ENCODE results near the gene ZP3. TPM values are rescaled to one million over a fixed set of nuclear protein-coding genes. Genes with fewer than 3 reads are reported as not detected.
A peak's percentile ranks its signal among the peaks of the same experiment; 100 is the strongest.
"Not testable (repeated sequence)": the region's sequence is repeated elsewhere in the genome, so short reads cannot be mapped to it uniquely, and the experiment has no call there.

Gene ZP3
- total and polyA plus RNA-seq, 4 experiments from 2014 or later = 1.9 to 6.1 (median 3.5) TPM

- intact Hi-C loops (cut with micrococcal nuclease) = no loop called here
- POLR2A ChIA-PET (ENCODE audit: partially characterized antibody) = interaction anchor here (0.7 kb wide), 1 partner anchor 8 kb away, joined by 3 read pairs; no protein-coding TSS in a partner anchor
- DNase-seq = no peak
- no peaks in the 10 kb centered on the region for H3K27me3 ChIP-seq (ENCODE audit: insufficient read depth, low read length)
- no peaks in the 10 kb centered on the region for H3K4me1 ChIP-seq (ENCODE audit: insufficient read depth, low read length)
- H3K36me3 ChIP-seq (ENCODE audit: insufficient read depth, low read length) = no peaks in the 10 kb centered on the region
- Mint-ChIP-seq H3K36me3 (no peaks in the 10 kb centered on the region), H3K4me1 (peaks cover 0 to under 1% (median 0%) of the 10 kb centered on the region in 4 donors), H3K27me3 (no peaks in the 10 kb centered on the region), H3K27ac (no peak overlapping the region), H3K9me3 (no peaks in the 10 kb centered on the region), H3K4me3 (no peak overlapping the region)
- no peak overlapping the region for H3K27ac ChIP-seq (ENCODE audit: low read depth, low read length)
- H3K4me3 ChIP-seq (ENCODE audit: low read length in 2 of 2) = no peak overlapping the region
- CTCF ChIA-PET (ENCODE audit: partially characterized antibody) = no interaction called here
- H3K9me3 ChIP-seq (ENCODE audit: control insufficient read depth in 1 of 2, low read length in 2 of 2) = no peaks in the 10 kb centered on the region
Measured at GRCh38 chr7:76386691-76387260, 38.0 kb upstream of the ZP3 start.

GRCh38 chr7:76387789-76388188, 37.0 kb upstream of the ZP3 start:
- H3K4me3 ChIP-seq (ENCODE audit: low read length in 2 of 2); H3K4me1 ChIP-seq (ENCODE audit: insufficient read depth, low read length); H3K36me3 ChIP-seq (ENCODE audit: insufficient read depth, low read length); intact Hi-C loops (cut with micrococcal nuclease); H3K27ac ChIP-seq (ENCODE audit: low read depth, low read length); H3K4me3 Mint-ChIP-seq; H3K27me3 ChIP-seq (ENCODE audit: insufficient read depth, low read length); DNase-seq; H3K36me3 Mint-ChIP-seq; H3K9me3 ChIP-seq (ENCODE audit: control insufficient read depth in 1 of 2, low read length in 2 of 2); H3K9me3 Mint-ChIP-seq; H3K27ac Mint-ChIP-seq; H3K27me3 Mint-ChIP-seq: not testable (repeated sequence)
- H3K4me1 Mint-ChIP-seq = peaks cover 2 to 10% (median 4%) of the 10 kb centered on the region in 4 donors
- CTCF ChIA-PET (ENCODE audit: partially characterized antibody) = interaction anchor here (0.9 kb wide), 1 partner anchor 29 kb away, joined by 3 read pairs; the partner anchor contains the start of gene YWHAG
- POLR2A ChIA-PET (ENCODE audit: partially characterized antibody) = interaction anchor here (0.6 kb wide), 1 partner anchor 389 kb away, joined by 3 read pairs; no protein-coding TSS in a partner anchor

- Mint-ChIP-seq H3K4me3 (peak overlapping the region in 2 of 8 donors; percentile 25 to 30), H3K4me1 (peaks cover 6 to 19% (median 7%) of the 10 kb centered on the region in 4 donors), H3K36me3 (no peaks in the 10 kb centered on the region), H3K27ac (peak overlapping the region in 1 of 7 donors; percentile 58), H3K9me3 (no peaks in the 10 kb centered on the region), H3K27me3 (no peaks in the 10 kb centered on the region)
- Histone ChIP-seq H3K4me3 (ENCODE audit: low read length in 2 of 2) (no peak overlapping the region), H3K4me1 (ENCODE audit: insufficient read depth, low read length) (peaks cover 10% of the 10 kb centered on the region), H3K9me3 (ENCODE audit: control insufficient read depth in 1 of 2, low read length in 2 of 2) (no peaks in the 10 kb centered on the region), H3K27ac (ENCODE audit: low read depth, low read length) (no peak overlapping the region), H3K27me3 (ENCODE audit: insufficient read depth, low read length) (no peaks in the 10 kb centered on the region), H3K36me3 (ENCODE audit: insufficient read depth, low read length) (no peaks in the 10 kb centered on the region)
- intact Hi-C loops (cut with micrococcal nuclease) = no loop called here
- ChIA-PET CTCF (ENCODE audit: partially characterized antibody) (no interaction called here), POLR2A (ENCODE audit: partially characterized antibody) (no interaction called here)
- DNase-seq = no peak
Measured at GRCh38 chr7:76390092-76390491, 34.7 kb upstream of the ZP3 start.

GRCh38 chr7:76392531-76393115, 32.1 kb upstream of the ZP3 start:
- Histone ChIP-seq H3K4me3 (ENCODE audit: low read length in 2 of 2) (peak overlapping the region in 1 of 2 donors; percentile 89), H3K4me1 (ENCODE audit: insufficient read depth, low read length) (peaks cover 23% of the 10 kb centered on the region), H3K9me3 (ENCODE audit: control insufficient read depth in 1 of 2, low read length in 2 of 2) (no peaks in the 10 kb centered on the region), H3K27me3 (ENCODE audit: insufficient read depth, low read length) (no peaks in the 10 kb centered on the region), H3K36me3 (ENCODE audit: insufficient read depth, low read length) (no peaks in the 10 kb centered on the region), H3K27ac (ENCODE audit: low read depth, low read length) (peak overlapping the region; percentile 69)
- peak overlapping the region; percentile 78 to 96 (median 93) for H3K27ac Mint-ChIP-seq
- no peaks in the 10 kb centered on the region for H3K36me3 Mint-ChIP-seq
- no peaks in the 10 kb centered on the region for H3K9me3 Mint-ChIP-seq
- peaks cover 6 to 24% (median 14%) of the 10 kb centered on the region in 4 donors for H3K4me1 Mint-ChIP-seq
- H3K27me3 Mint-ChIP-seq = no peaks in the 10 kb centered on the region
- DNase-seq = no peak
- intact Hi-C loops (cut with micrococcal nuclease) = loop anchor here (1.0 to 2.0 kb wide), 2 partner anchors 33 to 74 kb away; no protein-coding TSS in a partner anchor
- ChIA-PET POLR2A (ENCODE audit: partially characterized antibody) (interaction anchor here (0.6 to 2.8 kb wide), 6 partner anchors 11 to 75 kb away, joined by 3 to 26 read pairs (median 3); partner anchors contain the start of gene YWHAG), CTCF (ENCODE audit: partially characterized antibody) (no interaction called here)
- peak overlapping the region; percentile 85 to 93 (median 89) for H3K4me3 Mint-ChIP-seq

- H3K27me3 ChIP-seq (ENCODE audit: insufficient read depth, low read length) = no peaks in the 10 kb centered on the region
- Mint-ChIP-seq H3K4me3 (peak overlapping the region; percentile 85 to 93 (median 89)), H3K27ac (peak overlapping the region; percentile 78 to 96 (median 93)), H3K4me1 (peaks cover 10 to 31% (median 18%) of the 10 kb centered on the region in 4 donors), H3K9me3 (no peaks in the 10 kb centered on the region), H3K27me3 (no peaks in the 10 kb centered on the region), H3K36me3 (no peaks in the 10 kb centered on the region)
- H3K36me3 ChIP-seq (ENCODE audit: insufficient read depth, low read length) = no peaks in the 10 kb centered on the region
- peaks cover 28% of the 10 kb centered on the region for H3K4me1 ChIP-seq (ENCODE audit: insufficient read depth, low read length)
- ChIA-PET CTCF (ENCODE audit: partially characterized antibody) (no interaction called here), POLR2A (ENCODE audit: partially characterized antibody) (interaction anchor here (0.6 to 2.8 kb wide), 6 partner anchors 12 to 75 kb away, joined by 3 to 26 read pairs (median 3); partner anchors contain the start of gene YWHAG)
- H3K27ac ChIP-seq (ENCODE audit: low read depth, low read length) = peak overlapping the region; percentile 69
- peak overlapping the region; percentile 21 to 89 for H3K4me3 ChIP-seq (ENCODE audit: low read length in 2 of 2)
- no peaks in the 10 kb centered on the region for H3K9me3 ChIP-seq (ENCODE audit: control insufficient read depth in 1 of 2, low read length in 2 of 2)
- peak; percentile 87 to 91 (median 91) for DNase-seq
- intact Hi-C loops (cut with micrococcal nuclease) = loop anchor here (1.0 to 2.0 kb wide), 2 partner anchors 34 to 75 kb away; no protein-coding TSS in a partner anchor
Measured at GRCh38 chr7:76393116-76394031, 31.4 kb upstream of the ZP3 start.

GRCh38 chr7:76394957-76395356, 29.8 kb upstream of the ZP3 start:
- CTCF ChIA-PET (ENCODE audit: partially characterized antibody) = interaction anchor here (0.9 kb wide), 2 partner anchors 11 to 36 kb away, joined by 3 to 4 read pairs; partner anchors contain the start of gene YWHAG
- intact Hi-C loops (cut with micrococcal nuclease) = no loop called here
- H3K9me3 ChIP-seq (ENCODE audit: control insufficient read depth in 1 of 2, low read length in 2 of 2) = no peaks in the 10 kb centered on the region
- H3K27ac ChIP-seq (ENCODE audit: low read depth, low read length) = no peak overlapping the region
- DNase-seq = no peak
- no peaks in the 10 kb centered on the region for H3K27me3 Mint-ChIP-seq
- POLR2A ChIA-PET (ENCODE audit: partially characterized antibody) = interaction anchor here (0.7 to 2.8 kb wide), 2 partner anchors 9 to 36 kb away, joined by 3 to 26 read pairs; partner anchors contain the start of gene YWHAG
- H3K36me3 ChIP-seq (ENCODE audit: insufficient read depth, low read length) = no peaks in the 10 kb centered on the region
- no peaks in the 10 kb centered on the region for H3K36me3 Mint-ChIP-seq
- H3K9me3 Mint-ChIP-seq = no peaks in the 10 kb centered on the region
- no peaks in the 10 kb centered on the region for H3K27me3 ChIP-seq (ENCODE audit: insufficient read depth, low read length)
- no peak overlapping the region for H3K4me3 ChIP-seq (ENCODE audit: low read length in 2 of 2)
- peaks cover 10 to 35% (median 20%) of the 10 kb centered on the region in 4 donors for H3K4me1 Mint-ChIP-seq
- H3K4me3 Mint-ChIP-seq = peak overlapping the region in 2 of 8 donors; percentile 65 to 69
- peak overlapping the region in 3 of 7 donors; percentile 12 to 57 (median 13) for H3K27ac Mint-ChIP-seq
- peaks cover 28% of the 10 kb centered on the region for H3K4me1 ChIP-seq (ENCODE audit: insufficient read depth, low read length)

All from CD4-positive, alpha-beta memory T cell (primary cell).